Peyer's patch (tissue), 4 donors: ENCODE data around the gene GPR85. TPM values are rescaled to one million over a fixed set of nuclear protein-coding genes. Genes with fewer than 3 reads are reported as not detected.
"Not testable (repeated sequence)": the region's sequence is repeated elsewhere in the genome, so short reads cannot be mapped to it uniquely, and the experiment has no call there.

Experiments
- DNase-seq, 3 donors: peaks; one replicate each; pipeline ENCODE4 v3.0.0-alpha.2; 2017 to 2019
- H3K27ac ChIP-seq, 4 donors: fragments of 200-600 bp; sonication (generic); one replicate each; pipeline ENCODE4 v1.5.1; 2016 to 2019
- H3K27me3 ChIP-seq, 2 donors: fragments of 200-600 bp; sonication (generic); one replicate each; pipeline ENCODE4 v1.5.1; 2019
- H3K36me3 ChIP-seq, 3 donors: fragments of 200-600 bp; sonication (generic); one replicate each; pipeline ENCODE4 v1.5.1; 2016 to 2019
- H3K4me1 ChIP-seq, 4 donors: fragments of 200-600 bp; sonication (generic); one replicate each; pipeline ENCODE4 v1.5.1; 2016 to 2019
- H3K4me3 ChIP-seq, 4 donors: fragments of 200-600 bp; sonication (generic); 1 replicate in 3 of 4; 2 replicates in 1 of 4; pipeline ENCODE4 v1.5.1; 2016 to 2019; ENCODE audit warnings: mild to moderate bottlenecking in 1 of 4
- H3K9me3 ChIP-seq, 4 donors: fragments of 200-600 bp; sonication (generic); one replicate each; pipeline ENCODE4 v1.5.1; 2016 to 2019; ENCODE audit warnings: mild to moderate bottlenecking in 1 of 4
- CTCF ChIP-seq, 6 experiments: fragments of 450-650 bp in 4 of 6; fragments of 200-600 bp in 2 of 6; sonication (generic) in 1 of 6; IDR thresholded peaks; one replicate each; pipeline ENCODE4 v1.5.1; 2017 to 2019; ENCODE audit warnings: antibody characterized with exemption in 6 of 6, mild to moderate bottlenecking in 3 of 6, moderate library complexity in 1 of 6
- POLR2A ChIP-seq, 2 donors: fragments of 450-650 bp; IDR thresholded peaks; one replicate each; pipeline ENCODE4 v1.5.1; 2017; ENCODE audit warnings: antibody characterized with exemption in 2 of 2, mild to moderate bottlenecking in 2 of 2, moderate library complexity in 2 of 2
- total RNA-seq, 4 donors: library from RNA; depleted of rRNA; stranded (reverse); fragments of >200 nt; gene quantifications; one replicate each; pipeline ENCODE4 v1.1.0, GENCODE V29; 2016

Gene GPR85
- total RNA-seq, 4 donors from 2014 or later, result not detected

DNA sequence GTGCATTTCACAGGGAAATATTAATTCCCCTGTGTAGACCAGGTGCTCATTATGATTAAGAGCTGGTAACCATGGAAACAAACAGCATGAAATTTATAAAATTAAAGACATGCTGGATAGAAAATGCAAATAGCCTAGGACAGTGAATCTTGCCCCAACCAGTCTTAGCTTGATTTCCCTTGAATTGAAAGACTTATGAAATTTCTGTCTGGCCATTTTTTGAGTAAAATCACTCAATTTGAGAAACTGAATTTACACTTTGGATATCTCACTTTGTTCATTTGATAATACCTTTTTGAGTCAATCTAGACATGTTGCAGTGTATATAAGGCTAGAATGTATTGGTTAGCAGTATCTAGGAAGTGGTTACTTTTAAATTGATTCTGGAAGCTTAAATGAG lies 36.1 kb upstream of the GPR85 start:
- no peak for DNase-seq
- no peaks in the 10 kb centered on the region for H3K36me3 ChIP-seq
- no peak for TF ChIP-seq POLR2A (IDR thresholded peaks at IDR 0.05)
- no peak for TF ChIP-seq CTCF (IDR thresholded peaks at IDR 0.05)
- no peaks in the 10 kb centered on the region for H3K27me3 ChIP-seq
- no peak overlapping the region for H3K27ac ChIP-seq
- no peak overlapping the region for H3K4me3 ChIP-seq
- no peaks in the 10 kb centered on the region for H3K9me3 ChIP-seq
- peaks cover 0 to 2% (median 0%) of the 10 kb centered on the region in 4 donors for H3K4me1 ChIP-seq

- TF ChIP-seq CTCF (IDR thresholded peaks at IDR 0.05), result no peak
- no peak for TF ChIP-seq POLR2A (IDR thresholded peaks at IDR 0.05)
Measured at GRCh38 chr7:113120647-113121046, 34.0 kb upstream of the GPR85 start.

DNA sequence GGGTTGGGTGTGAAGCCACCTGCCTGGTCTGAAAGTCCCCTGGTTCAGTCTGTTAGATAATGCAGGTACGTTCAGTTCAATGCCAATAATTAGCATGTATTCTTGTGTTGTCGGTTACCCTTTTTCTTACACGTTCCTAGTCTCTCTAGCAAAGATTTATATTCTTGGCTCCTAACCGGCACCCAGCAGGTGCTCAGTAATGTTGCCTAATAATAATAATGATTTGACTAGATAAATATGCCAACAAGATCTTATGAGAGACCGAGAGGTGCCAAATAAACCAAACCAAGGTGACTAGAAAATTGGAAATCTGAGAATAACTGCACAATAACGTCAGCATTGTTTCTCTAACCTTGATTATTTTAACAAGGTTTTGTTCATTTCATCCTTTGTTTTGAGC lies 32.8 kb upstream of the GPR85 start:
- Histone ChIP-seq H3K4me1 (peaks cover 0 to 4% (median 0%) of the 10 kb centered on the region in 4 donors), H3K4me3 (no peak overlapping the region), H3K27ac (no peak overlapping the region), H3K36me3 (no peaks in the 10 kb centered on the region), H3K9me3 (no peaks in the 10 kb centered on the region), H3K27me3 (no peaks in the 10 kb centered on the region)
- no peak for DNase-seq
- TF ChIP-seq POLR2A (IDR thresholded peaks at IDR 0.05) (no peak), CTCF (IDR thresholded peaks at IDR 0.05) (no peak)

More at GRCh38 chr7:113120647-113121046, 34.0 kb upstream of the GPR85 start:
- no peaks in the 10 kb centered on the region for H3K9me3 ChIP-seq
- no peaks in the 10 kb centered on the region for H3K36me3 ChIP-seq
- no peak for DNase-seq
- H3K4me3 ChIP-seq, result no peak overlapping the region
- H3K27ac ChIP-seq, result no peak overlapping the region
- H3K4me1 ChIP-seq, result peaks cover 0 to 4% (median 0%) of the 10 kb centered on the region in 4 donors
- H3K27me3 ChIP-seq, result no peaks in the 10 kb centered on the region

DNA sequence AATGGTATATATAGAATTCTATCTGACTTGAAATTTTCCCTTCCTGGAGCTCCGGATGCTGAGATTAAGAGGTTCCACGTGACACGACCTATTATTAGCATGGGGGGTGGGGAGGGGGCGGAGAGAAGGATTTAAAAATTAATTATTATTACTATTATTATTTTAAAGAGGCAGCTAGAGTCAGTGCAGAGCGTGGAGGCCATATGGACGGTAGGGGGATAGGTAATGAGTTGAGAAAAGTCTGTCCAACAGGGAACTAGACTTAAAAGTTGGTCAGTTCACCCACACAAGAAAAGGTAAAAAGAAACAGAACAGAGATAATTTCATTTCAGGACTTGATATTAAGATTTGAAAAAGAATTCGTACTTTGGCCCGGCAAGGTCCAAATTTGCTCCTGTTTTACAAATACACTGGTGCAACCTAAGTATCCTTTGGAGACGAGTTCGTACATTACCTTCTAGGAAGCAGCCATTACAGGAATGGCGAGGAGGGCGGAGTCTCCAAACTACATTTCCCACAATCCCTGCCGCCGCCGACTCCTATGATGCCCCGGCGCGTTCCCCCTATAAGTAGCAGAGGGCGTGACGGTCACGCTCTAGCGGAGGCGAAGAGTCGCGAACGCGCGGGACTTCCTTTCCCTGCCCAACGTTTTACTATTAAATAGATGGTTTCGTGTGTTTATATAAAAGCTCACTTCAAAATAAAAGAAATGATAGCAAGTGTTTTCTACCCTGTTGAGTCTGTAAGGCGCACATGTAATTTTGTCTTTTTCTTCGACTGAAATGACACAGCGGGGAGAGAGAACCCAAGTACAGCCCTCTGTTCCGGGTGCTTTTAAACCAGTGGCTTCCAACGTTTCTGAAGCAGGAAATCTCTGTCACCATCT lies 31.7 kb upstream of the GPR85 start, which contains the start of gene SMIM30:
Gene SMIM30, minus strand, starts transcription at position 481 of the 886 bp plus-strand sequence. CDS start 976 bp downstream, outside the sequence.
- H3K36me3 ChIP-seq, result no peaks in the 10 kb centered on the region
- no peaks in the 10 kb centered on the region for H3K27me3 ChIP-seq
- H3K4me1 ChIP-seq, result peaks cover 0 to 4% (median 0%) of the 10 kb centered on the region in 4 donors
- peak within 1 kb of the TSS; percentile 42 to 60 (median 50) for H3K4me3 ChIP-seq
- TF ChIP-seq CTCF (IDR thresholded peaks at IDR 0.05), result no peak
- peak; percentile 66 to 75 for TF ChIP-seq POLR2A (IDR thresholded peaks at IDR 0.05)
- peak within 1 kb of the TSS; percentile 40 to 66 (median 45) for H3K27ac ChIP-seq
- DNase-seq, result peak; percentile 86 to 98 (median 97)
- H3K9me3 ChIP-seq, result no peaks in the 10 kb centered on the region

- H3K4me3 ChIP-seq, result peak overlapping the region in 1 of 4 donors; percentile 60
- not testable (repeated sequence) for H3K27me3 ChIP-seq, H3K4me1 ChIP-seq, H3K27ac ChIP-seq, H3K9me3 ChIP-seq, H3K36me3 ChIP-seq, DNase-seq
Measured at GRCh38 chr7:113117374-113117774, 30.7 kb upstream of the GPR85 start.

- no peak overlapping the region for H3K4me3 ChIP-seq
- no peaks in the 10 kb centered on the region for H3K9me3 ChIP-seq
- no peak for TF ChIP-seq CTCF (IDR thresholded peaks at IDR 0.05)
- TF ChIP-seq POLR2A (IDR thresholded peaks at IDR 0.05), result no peak
- H3K27ac ChIP-seq, result no peak overlapping the region
- no peak for DNase-seq
- H3K27me3 ChIP-seq, result no peaks in the 10 kb centered on the region
- H3K36me3 ChIP-seq, result no peaks in the 10 kb centered on the region
- H3K4me1 ChIP-seq, result peaks cover 0 to 4% (median 0%) of the 10 kb centered on the region in 4 donors
Measured at GRCh38 chr7:113113912-113114311, 27.3 kb upstream of the GPR85 start.
